ENCODE results near the gene PSAP.
A peak's percentile ranks its signal among the peaks of the same experiment; 100 is the strongest.
"Not testable (repeated sequence)": the region's sequence is repeated elsewhere in the genome, so short reads cannot be mapped to it uniquely, and the experiment has no call there.

Gene PSAP

GRCh38 chr10:71850743-71851464 is at the start of gene PSAP:
Gene PSAP (minus strand): TSS chr10:71851251. CDS start chr10:71851221, 30 bp downstream.
- DNase-seq, result peak; percentile 98

GRCh38 chr10:71900441-71901180 is 49.6 kb upstream of the PSAP start:
- DNase-seq, result no peak

- DNase-seq, result no peak
Measured at GRCh38 chr10:71899665-71900412, 48.8 kb upstream of the PSAP start.

GRCh38 chr10:71898346-71898745 is 47.3 kb upstream of the PSAP start:
- DNase-seq, result not testable (repeated sequence)

- DNase-seq, result no peak
Measured at GRCh38 chr10:71893920-71894319, 42.9 kb upstream of the PSAP start.

- DNase-seq, result no peak
Measured at GRCh38 chr10:71893258-71893815, 42.3 kb upstream of the PSAP start.

- no peak for DNase-seq
Measured at GRCh38 chr10:71891437-71891836, 40.4 kb upstream of the PSAP start.

GRCh38 chr10:71889388-71889987 is 38.4 kb upstream of the PSAP start:
- DNase-seq, result no peak

- peak; percentile 45 to 88 for DNase-seq
Measured at GRCh38 chr10:71888623-71889387, 37.8 kb upstream of the PSAP start.

- DNase-seq, result no peak
Measured at GRCh38 chr10:71888248-71888622, 37.2 kb upstream of the PSAP start.

GRCh38 chr10:71887743-71888142 is 36.7 kb upstream of the PSAP start:
- DNase-seq, result no peak

- no peak for DNase-seq
Measured at GRCh38 chr10:71882813-71883659, 32.0 kb upstream of the PSAP start.

- DNase-seq, result no peak
Measured at GRCh38 chr10:71881647-71882355, 30.8 kb upstream of the PSAP start.

GRCh38 chr10:71881307-71881624 is 30.2 kb upstream of the PSAP start:
- DNase-seq, result not testable (repeated sequence)

- DNase-seq, result no peak
Measured at GRCh38 chr10:71880425-71881306, 29.6 kb upstream of the PSAP start.

- DNase-seq, result peak; percentile 17 to 42
Measured at GRCh38 chr10:71878327-71879034, 27.4 kb upstream of the PSAP start.

GRCh38 chr10:71877821-71878220 is 26.8 kb upstream of the PSAP start:
- DNase-seq, result no peak

- not testable (repeated sequence) for DNase-seq
Measured at GRCh38 chr10:71874680-71875354, 23.8 kb upstream of the PSAP start.
